Caco-2 (cell line): ENCODE data around the gene JUP. TPM values are rescaled to one million over a fixed set of nuclear protein-coding genes. Genes with fewer than 3 reads are reported as not detected.

Experiments used
- BruUV-seq: library from RNA; stranded (reverse); fragments of 400-500 nt; replicated peaks from 2 replicates; lab custom pipeline; 2021; lab: Mats Ljungman, UMichigan
- CTCF ChIA-PET: fragments of 300-600 bp; sonication (Branson Sonifier 250); formaldehyde crosslinking; loops from one replicate; lab custom pipeline; 2022; ENCODE audit warnings: antibody characterized with exemption; lab: Charles Lee
- POLR2A ChIA-PET: fragments of 300-600 bp; sonication (Branson Sonifier 250); formaldehyde crosslinking; loops from one replicate; lab custom pipeline; 2022; ENCODE audit warnings: antibody characterized with exemption; lab: Charles Lee
- DNase-seq, 2 experiments: peaks; one replicate each; pipeline versions ENCODE4 v3.0.0 to v3.0.0-alpha.2; 2020 to 2022
- H3K27me3 ChIP-seq: replicated peaks from 2 replicates; pipeline ENCODE4 v1.6.0; 2011; ENCODE audit warnings: low read length; ENCODE audit not compliant: control insufficient read depth, insufficient read depth
- H3K36me3 ChIP-seq: 2 replicates; pipeline ENCODE4 v1.5.1; 2011; ENCODE audit warnings: low read length; ENCODE audit not compliant: control insufficient read depth, insufficient read depth
- H3K4me1 ChIP-seq: fragments of 250-450 bp; sonication (Bioruptor Pico); 2 replicates; pipeline ENCODE4 v1.5.1; 2020; ENCODE audit warnings: mild to moderate bottlenecking
- H3K4me3 ChIP-seq: 2 replicates; pipeline ENCODE4 v1.5.1; 2011; ENCODE audit warnings: low read depth, mild to moderate bottlenecking, control low read depth, low read length
- H3K9me3 ChIP-seq: fragments of 250-450 bp; sonication (Bioruptor Pico); 2 replicates; pipeline ENCODE4 v1.5.1; 2020; ENCODE audit warnings: mild to moderate bottlenecking, moderate library complexity
- H3K27ac Mint-ChIP-seq: one replicate; pipeline ENCODE4 v1.8.0; 2022; ENCODE audit warnings: mixed read lengths; ENCODE audit not compliant: unreplicated experiment
- H3K27me3 Mint-ChIP-seq: one replicate; pipeline ENCODE4 v1.8.0; 2022; ENCODE audit warnings: mixed read lengths; ENCODE audit not compliant: insufficient read depth, unreplicated experiment
- H3K36me3 Mint-ChIP-seq: one replicate; pipeline ENCODE4 v1.8.0; 2022; ENCODE audit warnings: mild to moderate bottlenecking, mixed read lengths; ENCODE audit not compliant: insufficient read depth, unreplicated experiment
- H3K4me1 Mint-ChIP-seq: one replicate; pipeline ENCODE4 v1.8.0; 2022; ENCODE audit warnings: low read depth, mixed read lengths; ENCODE audit not compliant: unreplicated experiment
- H3K4me3 Mint-ChIP-seq: one replicate; pipeline ENCODE4 v1.8.0; 2022; ENCODE audit warnings: mild to moderate bottlenecking, moderate library complexity, mixed read lengths; ENCODE audit not compliant: unreplicated experiment
- H3K9me3 Mint-ChIP-seq: one replicate; pipeline ENCODE4 v1.8.0; 2022; ENCODE audit warnings: mixed read lengths; ENCODE audit not compliant: unreplicated experiment
- intact Hi-C: fragments of 100-400 bp; cut with micrococcal nuclease; formaldehyde crosslinking; loops from one replicate; pipeline ENCODE4 v1.10.0; 2022; ENCODE audit not compliant: unreplicated experiment
- total RNA-seq: library from RNA; stranded (reverse); gene quantifications from 2 replicates; pipeline ENCODE4 v1.2.3, GENCODE V29; 2022
- TF ChIP-seq, protein P1 (sequence below), 2 experiments: fragments of 200-600 bp in 1 of 2; IDR thresholded peaks; 1 replicate in 1 of 2; 2 replicates in 1 of 2; pipeline versions ENCODE4 v1.5.1 to v1.8.0; 2011 to 2022; ENCODE audit warnings: antibody characterized with exemption in 1 of 2, control low read depth in 1 of 2, inconsistent platforms in 1 of 2, low read depth in 1 of 2, low read length in 1 of 2, mild to moderate bottlenecking in 1 of 2, moderate library complexity in 1 of 2; ENCODE audit not compliant: insufficient read depth in 1 of 2, severe bottlenecking in 1 of 2, unreplicated experiment in 1 of 2

Gene JUP
- total RNA-seq, 1 experiment from 2014 or later = 419 TPM

DNA sequence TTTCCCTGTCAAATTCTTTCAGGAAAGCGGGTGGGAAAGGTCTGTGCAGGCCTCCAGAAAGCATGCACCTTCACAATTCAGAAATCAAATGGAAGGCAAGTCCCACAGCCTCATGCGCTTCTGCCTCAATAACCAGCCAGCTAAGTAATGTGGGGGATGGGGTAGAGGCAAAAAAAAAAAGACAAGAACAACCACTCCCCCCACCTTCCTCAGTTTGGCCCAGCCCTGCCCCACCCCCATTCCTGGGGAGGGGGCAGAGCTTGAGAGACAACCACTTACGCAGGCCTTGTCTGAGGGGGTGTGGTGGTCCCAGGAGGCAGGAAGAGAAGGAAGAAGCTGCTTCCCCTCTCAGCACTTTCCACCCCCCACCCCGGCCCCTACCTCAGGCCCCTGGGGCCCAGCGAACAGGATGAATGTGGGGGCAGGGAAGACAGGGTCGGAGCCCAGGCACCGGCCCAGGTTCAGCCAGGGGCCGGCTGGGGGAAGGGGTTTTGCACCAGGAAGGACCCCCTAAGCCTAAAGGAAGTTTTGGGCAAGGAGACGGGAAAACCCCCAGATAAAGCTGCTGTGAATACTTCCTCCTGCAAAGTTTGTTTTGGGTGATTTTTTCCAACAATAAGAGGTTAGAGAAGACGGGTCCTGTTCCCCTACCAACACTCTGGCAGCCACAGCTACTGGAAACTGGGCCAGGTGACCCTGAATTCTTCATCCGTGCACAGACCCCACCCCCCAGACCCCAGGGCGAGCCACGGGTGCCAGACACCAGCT lies 1.2 kb downstream of the JUP start:
- DNase-seq = peak; percentile 82 to 86
- TSS peak; percentile 32 for BruUV-seq
- H3K4me3 ChIP-seq = peak overlapping the region; percentile 82
- peaks cover 69% of the 10 kb centered on the region for H3K36me3 Mint-ChIP-seq
- no peaks in the 10 kb centered on the region for H3K9me3 ChIP-seq
- H3K4me3 Mint-ChIP-seq = peak overlapping the region; percentile 74
- H3K27me3 Mint-ChIP-seq = no peaks in the 10 kb centered on the region
- TF ChIP-seq, protein P1, sequence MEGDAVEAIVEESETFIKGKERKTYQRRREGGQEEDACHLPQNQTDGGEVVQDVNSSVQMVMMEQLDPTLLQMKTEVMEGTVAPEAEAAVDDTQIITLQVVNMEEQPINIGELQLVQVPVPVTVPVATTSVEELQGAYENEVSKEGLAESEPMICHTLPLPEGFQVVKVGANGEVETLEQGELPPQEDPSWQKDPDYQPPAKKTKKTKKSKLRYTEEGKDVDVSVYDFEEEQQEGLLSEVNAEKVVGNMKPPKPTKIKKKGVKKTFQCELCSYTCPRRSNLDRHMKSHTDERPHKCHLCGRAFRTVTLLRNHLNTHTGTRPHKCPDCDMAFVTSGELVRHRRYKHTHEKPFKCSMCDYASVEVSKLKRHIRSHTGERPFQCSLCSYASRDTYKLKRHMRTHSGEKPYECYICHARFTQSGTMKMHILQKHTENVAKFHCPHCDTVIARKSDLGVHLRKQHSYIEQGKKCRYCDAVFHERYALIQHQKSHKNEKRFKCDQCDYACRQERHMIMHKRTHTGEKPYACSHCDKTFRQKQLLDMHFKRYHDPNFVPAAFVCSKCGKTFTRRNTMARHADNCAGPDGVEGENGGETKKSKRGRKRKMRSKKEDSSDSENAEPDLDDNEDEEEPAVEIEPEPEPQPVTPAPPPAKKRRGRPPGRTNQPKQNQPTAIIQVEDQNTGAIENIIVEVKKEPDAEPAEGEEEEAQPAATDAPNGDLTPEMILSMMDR (IDR thresholded peaks at IDR 0.05; ENCODE audit: insufficient read depth in 1 of 2, low read depth in 1 of 2, low read length in 1 of 2, severe bottlenecking in 1 of 2, unreplicated experiment in 1 of 2) = no peak
- intact Hi-C loops = loop anchor here (1.0 kb wide), 1 partner anchor 47 kb away; no protein-coding TSS in a partner anchor
- peaks cover 35% of the 10 kb centered on the region for H3K4me1 Mint-ChIP-seq
- ChIA-PET CTCF (interaction anchor here (0.7 to 4.4 kb wide), 11 partner anchors 7 to 175 kb away, joined by 3 to 169 read pairs (median 10); partner anchors contain the start of genes ACLY, EIF1, FKBP10 and P3H4), POLR2A (interaction anchor here (0.5 to 3.4 kb wide), 13 partner anchors 9 to 181 kb away, joined by 4 to 243 read pairs (median 12); partner anchors contain the start of genes ACLY, EIF1, FKBP10 and HAP1)
- H3K36me3 ChIP-seq = peaks cover 4% of the 10 kb centered on the region; the same call in 1 of the 2 replicates
- H3K27ac Mint-ChIP-seq = peak overlapping the region; percentile 93
- H3K9me3 Mint-ChIP-seq = no peaks in the 10 kb centered on the region
- H3K27me3 ChIP-seq = no peaks in the 10 kb centered on the region
- peaks cover 24% of the 10 kb centered on the region for H3K4me1 ChIP-seq

GRCh38 chr17:41784207-41784744 lies 2.2 kb downstream of the JUP start:
- H3K27me3 ChIP-seq = no peaks in the 10 kb centered on the region
- Mint-ChIP-seq H3K27ac (peak overlapping the region; percentile 93), H3K4me1 (peaks cover 35% of the 10 kb centered on the region), H3K27me3 (no peaks in the 10 kb centered on the region), H3K9me3 (no peaks in the 10 kb centered on the region), H3K36me3 (peaks cover 77% of the 10 kb centered on the region), H3K4me3 (peak overlapping the region; percentile 74)
- intact Hi-C loops = no loop called here
- no TSS peak for BruUV-seq
- DNase-seq = no peak
- TF ChIP-seq, protein P1 (IDR thresholded peaks at IDR 0.05; ENCODE audit: insufficient read depth in 1 of 2, low read depth in 1 of 2, low read length in 1 of 2, severe bottlenecking in 1 of 2, unreplicated experiment in 1 of 2) = no peak
- H3K4me3 ChIP-seq = peak overlapping the region; percentile 82
- peaks cover 24% of the 10 kb centered on the region for H3K4me1 ChIP-seq
- no peaks in the 10 kb centered on the region for H3K9me3 ChIP-seq
- POLR2A ChIA-PET = interaction anchor here (0.6 to 3.4 kb wide), 4 partner anchors 10 to 90 kb away, joined by 3 to 243 read pairs (median 24); no protein-coding TSS in a partner anchor
- CTCF ChIA-PET = interaction anchor here (1.1 to 4.4 kb wide), 5 partner anchors 10 to 28 kb away, joined by 4 to 169 read pairs (median 44); partner anchors contain the start of genes FKBP10 and P3H4
- peaks cover 4% of the 10 kb centered on the region for H3K36me3 ChIP-seq

GRCh38 chr17:41782142-41782541 lies 4.4 kb downstream of the JUP start:
- Histone ChIP-seq H3K4me1 (peaks cover 34% of the 10 kb centered on the region), H3K27me3 (no peaks in the 10 kb centered on the region), H3K9me3 (no peaks in the 10 kb centered on the region), H3K36me3 (peaks cover 4% of the 10 kb centered on the region), H3K4me3 (no peak overlapping the region)
- Mint-ChIP-seq H3K36me3 (peaks cover 98% of the 10 kb centered on the region), H3K27ac (peak overlapping the region; percentile 0), H3K4me1 (peaks cover 16% of the 10 kb centered on the region), H3K4me3 (no peak overlapping the region), H3K27me3 (no peaks in the 10 kb centered on the region), H3K9me3 (no peaks in the 10 kb centered on the region)
- ChIA-PET POLR2A (interaction anchor here (0.5 to 1.3 kb wide), 2 partner anchors 9 to 11 kb away, joined by 3 to 4 read pairs; no protein-coding TSS in a partner anchor), CTCF (interaction anchor here (0.7 kb wide), 1 partner anchor 88 kb away, joined by 5 read pairs; no protein-coding TSS in a partner anchor)
- no peak for DNase-seq
- intact Hi-C loops = no loop called here
- TF ChIP-seq, protein P1 (IDR thresholded peaks at IDR 0.05; ENCODE audit: insufficient read depth in 1 of 2, low read depth in 1 of 2, low read length in 1 of 2, severe bottlenecking in 1 of 2, unreplicated experiment in 1 of 2) = no peak
- BruUV-seq = no TSS peak
